Activated T-helper 1 cell treated with Interleukin-2 at 50 U/mL for 16 hours (primary cell): Measurements from ENCODE around the gene FAM25G.

Experiments
- DNase-seq: peaks from one replicate; pipeline ENCODE4 v3.0.0-alpha.2; 2020; ENCODE audit warnings: low read depth

The FAM25G gene

DNA sequence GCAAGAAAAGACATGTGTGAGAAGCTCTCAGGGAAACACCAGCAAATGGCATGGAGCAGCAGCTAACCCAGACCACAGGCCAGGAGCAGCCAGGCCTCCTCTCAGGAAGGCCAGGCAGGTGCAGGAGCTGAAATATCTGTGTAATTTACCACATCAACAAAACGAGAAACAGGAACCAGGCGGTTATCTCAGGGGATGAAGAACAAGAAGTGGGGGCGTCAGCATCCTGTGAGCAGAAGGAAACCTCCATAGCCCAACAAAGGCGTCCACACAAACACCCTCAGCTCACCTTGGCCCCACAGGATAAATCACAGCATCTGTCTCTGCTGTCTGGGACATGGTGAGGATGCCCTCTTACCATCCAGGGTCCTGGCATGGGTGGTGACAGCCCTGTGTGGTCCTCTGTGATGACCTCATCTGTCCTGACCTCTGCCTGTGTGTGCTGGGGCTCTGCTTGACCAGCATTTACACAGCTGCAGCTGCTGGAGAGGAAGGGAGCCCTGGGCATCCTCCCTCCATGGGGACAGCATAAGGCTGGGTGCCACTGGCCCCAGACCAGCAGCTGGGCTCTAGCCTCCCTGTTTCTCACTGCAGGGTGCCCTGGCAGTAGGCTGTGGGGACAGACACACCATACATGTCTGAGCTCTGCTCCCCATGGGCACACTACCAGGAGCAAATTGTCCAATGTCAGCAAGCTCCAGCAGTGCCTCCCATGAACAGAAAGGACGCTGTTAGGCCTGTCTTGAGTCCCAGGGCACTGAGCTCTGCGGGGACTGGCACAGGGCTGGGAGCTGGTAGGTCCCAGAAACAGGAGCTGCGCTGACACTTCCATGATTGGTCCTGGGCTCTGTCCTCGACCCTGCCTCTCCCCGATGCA, 42.2 kb downstream of the FAM25G start:
- no peak for DNase-seq

DNA sequence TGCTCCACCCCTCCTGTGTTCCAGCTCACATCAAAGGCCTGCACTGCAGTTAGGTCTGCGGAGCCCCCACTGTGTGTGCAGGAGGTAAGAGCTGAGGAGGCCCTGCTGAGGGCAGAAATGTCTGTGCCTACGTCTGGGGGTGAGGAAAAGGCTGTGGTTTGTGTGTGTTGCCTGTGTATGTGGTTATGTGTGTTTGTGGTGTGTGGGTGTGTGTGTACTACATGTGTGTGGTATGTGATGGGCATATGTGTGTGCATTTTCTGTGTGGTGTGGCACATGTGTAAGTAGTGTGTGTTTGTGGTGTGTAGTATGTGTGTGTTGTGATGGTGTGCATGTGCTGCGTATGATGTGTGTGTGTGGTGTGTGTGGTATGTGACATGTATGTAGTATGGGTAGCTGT, 43.8 kb downstream of the FAM25G start:
- DNase-seq = no peak

DNA sequence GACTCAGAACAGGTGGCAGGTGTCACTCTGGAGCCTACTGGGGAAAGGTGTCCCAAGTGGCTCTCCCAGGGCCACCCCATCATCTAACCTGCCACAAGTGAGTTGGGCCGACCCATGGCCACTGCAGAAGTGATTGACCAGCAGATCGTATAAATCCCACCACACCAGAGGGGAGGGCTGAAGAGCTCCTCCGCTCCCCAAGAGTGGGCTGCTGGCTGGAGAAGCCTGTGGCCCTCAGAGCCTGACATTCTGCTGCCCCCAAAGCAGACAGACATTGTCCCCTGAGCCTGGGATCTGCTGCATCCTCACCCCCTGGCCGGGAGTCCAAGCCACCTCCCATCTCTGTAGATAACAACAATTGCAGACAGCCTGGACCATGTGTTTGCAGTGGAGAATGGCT, 44.3 kb downstream of the FAM25G start:
- DNase-seq = no peak

DNA sequence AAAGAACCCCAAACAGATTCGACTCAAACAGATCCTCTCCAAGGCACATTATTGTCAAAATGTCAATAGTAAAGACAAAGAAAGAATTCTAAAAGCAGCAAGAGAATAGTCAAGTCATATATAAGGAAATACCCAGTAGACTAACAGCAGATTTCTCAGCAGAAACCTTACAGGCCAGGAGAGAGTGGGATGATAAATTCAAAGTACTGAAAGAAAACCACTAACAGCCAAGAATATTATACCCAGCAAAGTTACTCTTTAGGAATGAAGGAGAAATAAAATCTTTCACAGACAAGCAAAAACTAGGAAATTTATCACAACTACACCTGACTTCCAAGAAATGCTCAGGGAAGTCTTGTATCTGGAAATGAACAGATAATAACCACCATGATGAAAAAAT, 45.8 kb downstream of the FAM25G start:
- DNase-seq = no peak

DNA sequence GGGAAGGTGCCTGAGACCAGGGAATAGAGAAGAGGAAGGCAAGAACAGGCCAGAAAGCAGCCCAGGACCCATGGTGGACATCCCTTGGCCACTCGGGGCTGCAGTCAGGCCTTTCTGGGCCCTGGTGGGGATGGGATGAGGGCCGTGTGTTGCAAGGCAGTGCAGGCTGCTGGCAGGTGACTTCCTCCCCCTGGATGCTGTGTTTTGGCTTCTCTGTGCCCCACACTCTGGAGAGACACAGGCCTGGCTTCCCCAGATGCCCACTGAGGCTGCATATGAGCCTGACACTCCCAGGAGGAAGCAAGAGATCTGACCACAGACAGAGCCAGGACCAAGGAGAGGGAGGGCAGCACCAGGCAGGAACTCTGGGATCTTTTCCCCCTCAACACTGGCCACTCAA, 47.5 kb downstream of the FAM25G start:
- no peak for DNase-seq

DNA sequence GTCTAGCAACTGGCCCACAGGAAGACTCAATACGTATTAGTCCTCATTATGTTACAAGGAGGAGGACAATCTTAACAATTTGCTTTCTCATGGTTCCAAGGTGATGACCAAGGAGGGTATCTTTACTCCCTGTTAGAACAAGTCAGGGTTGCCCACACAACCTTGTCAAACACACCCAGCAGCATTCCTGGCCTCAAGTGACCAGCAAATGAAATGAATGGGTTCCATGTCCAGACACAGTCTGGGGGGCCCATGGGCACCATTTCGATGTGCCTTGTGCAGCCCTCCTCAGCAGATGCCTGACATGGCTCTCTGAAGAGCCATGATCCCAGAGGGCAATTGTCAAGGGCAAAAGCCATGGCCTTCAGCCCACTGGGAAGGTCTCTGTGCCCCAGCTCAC, 48.4 kb downstream of the FAM25G start:
- no peak for DNase-seq

DNA sequence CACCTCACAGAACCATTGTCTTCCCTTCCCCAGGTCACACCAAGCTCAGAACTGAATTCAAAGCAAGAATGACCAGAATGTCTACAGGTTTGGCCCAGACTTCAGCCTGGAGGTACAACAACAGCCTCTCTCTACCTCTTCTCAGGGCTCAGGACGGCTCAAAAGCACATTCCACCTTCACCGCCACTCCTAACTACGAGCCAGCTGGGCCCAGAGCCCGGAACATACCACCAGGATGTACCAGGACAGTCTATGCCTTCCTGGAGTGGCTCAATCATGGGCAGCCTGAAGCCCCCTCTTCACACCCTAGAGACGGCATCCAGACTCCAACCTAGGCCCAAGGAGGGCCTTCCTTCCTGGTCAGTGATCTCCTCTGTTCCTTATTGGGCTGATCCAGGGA, 49.1 kb downstream of the FAM25G start:
- DNase-seq = no peak

DNA sequence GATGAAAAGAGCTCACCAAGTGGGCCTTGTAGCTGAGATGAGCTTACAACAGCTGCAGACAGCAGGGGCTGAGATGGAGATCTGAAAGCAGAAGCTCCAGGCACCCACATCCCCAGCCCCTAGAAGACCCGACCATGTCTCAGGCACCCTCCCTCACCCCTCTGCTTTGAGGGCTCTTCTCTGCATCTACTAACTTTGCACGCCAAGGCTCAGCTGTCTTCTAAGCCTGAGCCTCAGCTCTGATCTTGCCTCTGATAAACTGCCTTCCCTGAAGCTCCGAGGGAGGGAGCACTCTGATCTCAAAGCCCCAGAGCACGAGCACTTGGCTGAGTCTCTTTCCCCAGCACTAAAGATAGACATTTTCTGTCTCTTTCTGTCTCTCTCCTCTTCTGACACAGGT, 49.6 kb downstream of the FAM25G start:
- no peak for DNase-seq

DNA sequence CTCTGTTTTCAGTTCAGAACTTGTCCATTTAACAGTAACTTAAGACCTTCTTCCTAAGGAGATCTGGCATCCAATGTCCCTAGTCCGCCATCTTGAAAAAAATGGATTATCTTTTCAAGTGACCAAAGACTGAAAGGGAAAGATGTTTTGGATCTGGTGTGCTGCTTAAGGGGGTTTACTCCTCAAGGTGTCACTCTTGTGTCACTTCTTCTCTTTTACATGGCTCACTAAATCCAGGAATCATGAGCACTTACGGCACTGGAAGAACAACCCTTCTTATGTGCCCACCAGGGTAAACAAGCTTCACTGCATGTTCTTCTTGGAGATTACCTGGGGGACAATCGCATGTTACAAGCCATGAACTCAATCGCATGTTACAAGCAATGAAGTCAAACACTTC, 51.3 kb downstream of the FAM25G start:
- no peak for DNase-seq

DNA sequence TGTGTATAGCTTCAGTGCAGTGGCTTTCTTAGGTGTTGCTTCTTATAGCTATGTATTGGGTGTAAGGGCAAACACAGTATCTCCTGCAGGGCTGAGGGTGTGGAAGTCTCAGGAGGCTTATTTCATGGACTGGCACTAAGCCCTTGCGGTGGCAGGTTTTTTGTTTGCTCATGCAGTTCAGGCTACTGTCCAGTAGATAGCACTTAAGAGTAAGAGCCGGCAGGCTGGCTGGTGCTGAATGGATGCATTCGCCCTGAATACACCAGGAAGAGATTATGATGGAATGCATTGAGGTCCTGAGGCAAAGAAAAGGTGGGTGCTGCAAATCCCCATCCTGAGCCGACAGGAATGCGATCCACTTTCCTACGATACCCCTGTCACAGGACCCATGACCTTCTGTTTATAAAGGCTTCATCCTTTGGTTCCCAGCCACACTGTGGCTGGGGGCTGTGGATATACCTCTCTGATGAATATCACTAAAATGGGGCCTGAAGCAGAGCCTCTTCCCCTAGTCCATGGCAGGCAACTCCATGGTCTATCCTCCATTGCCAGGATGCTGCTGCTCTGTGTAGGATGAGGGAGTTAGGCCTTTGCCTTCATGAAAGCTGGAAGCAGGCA, 52.5 kb downstream of the FAM25G start:
- DNase-seq = no peak
